ENCODE data around the gene LRRC52.

GRCh38 chr1:165574295-165574694 lies 30.5 kb downstream of the LRRC52 start:
- TF ChIP-seq POLR2A (IDR thresholded peaks at IDR 0.05) (no peak), CTCF (IDR thresholded peaks at IDR 0.05) (no peak)
